DND-41 (cell line): ENCODE measurements around the gene SCN8A.

Experiments used
- ATAC-seq: fragments of 200-7000 bp; cut with Tn5 transposase; 3 replicates; pipeline ENCODE4 v1.9.1; 2021; ENCODE audit warnings: low read depth; ENCODE audit not compliant: insufficient read depth
- DNase-seq: peaks from one replicate; pipeline ENCODE4 v3.0.0-alpha.2; 2020
- H2AFZ ChIP-seq: 2 replicates; pipeline ENCODE4 v1.6.0; 2012; ENCODE audit warnings: low read depth, low read length
- H3K27ac ChIP-seq: 2 replicates; pipeline ENCODE4 v1.5.1; 2012; ENCODE audit warnings: low read length, inconsistent platforms
- H3K27me3 ChIP-seq: fragments of 200-600 bp; sonication (generic); 2 replicates; pipeline ENCODE4 v1.6.0; 2012; ENCODE audit warnings: low read length, mild to moderate bottlenecking, inconsistent platforms; ENCODE audit not compliant: insufficient read depth, poor library complexity
- H3K36me3 ChIP-seq: 2 replicates; pipeline ENCODE4 v1.5.1; 2012; ENCODE audit warnings: low read length, inconsistent platforms; ENCODE audit not compliant: insufficient read depth
- H3K4me1 ChIP-seq: 2 replicates; pipeline ENCODE4 v1.5.1; 2012; ENCODE audit warnings: mild to moderate bottlenecking, low read length; ENCODE audit not compliant: insufficient read depth
- H3K4me2 ChIP-seq: 2 replicates; pipeline ENCODE4 v1.6.0; 2012; ENCODE audit warnings: mild to moderate bottlenecking, moderate library complexity, low read length, inconsistent platforms; ENCODE audit not compliant: insufficient read depth
- H3K4me3 ChIP-seq, 2 experiments: fragments of 200-600 bp in 1 of 2; shearing (Covaris generic) in 1 of 2; 2 replicates each; pipeline ENCODE4 v1.5.1; 2012 to 2016; ENCODE audit warnings: inconsistent platforms in 2 of 2, low read length in 2 of 2, mild to moderate bottlenecking in 2 of 2, low read depth in 1 of 2, moderate library complexity in 1 of 2
- H3K79me2 ChIP-seq: 2 replicates; pipeline ENCODE4 v1.6.0; 2012; ENCODE audit warnings: low read length, inconsistent platforms; ENCODE audit not compliant: insufficient read depth
- H3K9ac ChIP-seq: 2 replicates; pipeline ENCODE4 v1.6.0; 2012; ENCODE audit warnings: low read depth, mild to moderate bottlenecking, inconsistent platforms, low read length, moderate library complexity
- H3K9me3 ChIP-seq: 2 replicates; pipeline ENCODE4 v1.5.1; 2012; ENCODE audit warnings: low read length, moderate library complexity, mild to moderate bottlenecking, inconsistent platforms; ENCODE audit not compliant: insufficient read depth, severe bottlenecking
- H4K20me1 ChIP-seq: 2 replicates; pipeline ENCODE4 v1.6.0; 2012; ENCODE audit warnings: low read length; ENCODE audit not compliant: insufficient read depth
- EZH2 ChIP-seq: IDR thresholded peaks from 3 replicates; pipeline ENCODE4 v1.6.1; 2012; ENCODE audit warnings: borderline replicate concordance, low read depth, mild to moderate bottlenecking, moderate library complexity, low read length, inconsistent platforms; ENCODE audit not compliant: severe bottlenecking
- TF ChIP-seq, protein P1 (sequence below): IDR thresholded peaks from 2 replicates; pipeline ENCODE4 v1.5.1; 2012; ENCODE audit warnings: borderline replicate concordance, low read length, moderate library complexity, mild to moderate bottlenecking; ENCODE audit not compliant: poor library complexity, severe bottlenecking; ENCODE audit errors: extremely low read depth

SCN8A gene

DNA sequence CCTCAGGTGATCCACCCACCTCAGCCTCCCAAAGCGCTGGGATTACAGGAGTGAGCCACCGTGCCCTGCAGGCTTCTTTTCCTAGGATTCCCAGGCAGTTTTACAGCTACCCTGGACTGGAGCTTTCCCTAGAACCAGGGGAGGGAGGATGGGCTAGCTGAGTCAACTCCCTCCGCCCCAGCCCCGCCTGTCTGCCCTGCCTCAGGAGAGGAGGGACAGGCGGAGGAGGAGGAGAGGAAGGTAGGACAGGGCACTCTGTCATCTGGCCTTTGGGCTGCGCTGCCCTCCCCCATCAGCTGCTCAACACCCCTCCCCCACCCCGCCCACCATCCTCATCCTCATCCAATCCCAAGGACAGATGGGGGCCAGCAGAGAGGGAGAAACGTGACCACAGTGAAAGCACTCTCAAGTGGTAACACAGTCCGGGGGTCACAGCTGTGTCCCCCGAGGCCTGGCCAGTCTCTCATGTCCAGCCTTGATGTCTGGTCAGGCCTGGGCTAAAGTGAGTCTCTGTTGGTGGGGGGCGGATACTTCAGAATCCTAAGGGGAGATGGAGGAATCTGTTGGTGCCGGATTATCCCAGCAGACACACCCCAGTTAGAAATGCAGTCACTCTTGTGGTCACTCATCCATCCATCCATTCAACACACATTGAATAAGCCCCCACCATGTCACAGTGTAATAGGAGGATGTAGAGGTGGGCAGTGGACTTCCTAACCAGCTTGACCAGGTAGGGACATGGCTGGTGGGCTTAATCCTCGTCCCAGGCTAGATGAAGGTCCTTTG is 245.2 kb downstream of the SCN8A start:
- no peak for TF ChIP-seq EZH2
- TF ChIP-seq, protein P1, sequence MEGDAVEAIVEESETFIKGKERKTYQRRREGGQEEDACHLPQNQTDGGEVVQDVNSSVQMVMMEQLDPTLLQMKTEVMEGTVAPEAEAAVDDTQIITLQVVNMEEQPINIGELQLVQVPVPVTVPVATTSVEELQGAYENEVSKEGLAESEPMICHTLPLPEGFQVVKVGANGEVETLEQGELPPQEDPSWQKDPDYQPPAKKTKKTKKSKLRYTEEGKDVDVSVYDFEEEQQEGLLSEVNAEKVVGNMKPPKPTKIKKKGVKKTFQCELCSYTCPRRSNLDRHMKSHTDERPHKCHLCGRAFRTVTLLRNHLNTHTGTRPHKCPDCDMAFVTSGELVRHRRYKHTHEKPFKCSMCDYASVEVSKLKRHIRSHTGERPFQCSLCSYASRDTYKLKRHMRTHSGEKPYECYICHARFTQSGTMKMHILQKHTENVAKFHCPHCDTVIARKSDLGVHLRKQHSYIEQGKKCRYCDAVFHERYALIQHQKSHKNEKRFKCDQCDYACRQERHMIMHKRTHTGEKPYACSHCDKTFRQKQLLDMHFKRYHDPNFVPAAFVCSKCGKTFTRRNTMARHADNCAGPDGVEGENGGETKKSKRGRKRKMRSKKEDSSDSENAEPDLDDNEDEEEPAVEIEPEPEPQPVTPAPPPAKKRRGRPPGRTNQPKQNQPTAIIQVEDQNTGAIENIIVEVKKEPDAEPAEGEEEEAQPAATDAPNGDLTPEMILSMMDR = no peak
- no peak overlapping the region for H3K4me3 ChIP-seq
- H3K9ac ChIP-seq = no peak overlapping the region
- no peaks in the 10 kb centered on the region for H3K79me2 ChIP-seq
- no peak overlapping the region for H2AFZ ChIP-seq
- peaks cover 3% of the 10 kb centered on the region for H3K27me3 ChIP-seq
- ATAC-seq = no peak
- H3K4me2 ChIP-seq = no peak overlapping the region
- H3K36me3 ChIP-seq = no peaks in the 10 kb centered on the region
- H3K4me1 ChIP-seq = peaks cover 26% of the 10 kb centered on the region
- no peak for DNase-seq
- H4K20me1 ChIP-seq = no peaks in the 10 kb centered on the region
- no peak overlapping the region for H3K27ac ChIP-seq
- no peaks in the 10 kb centered on the region for H3K9me3 ChIP-seq

DNA sequence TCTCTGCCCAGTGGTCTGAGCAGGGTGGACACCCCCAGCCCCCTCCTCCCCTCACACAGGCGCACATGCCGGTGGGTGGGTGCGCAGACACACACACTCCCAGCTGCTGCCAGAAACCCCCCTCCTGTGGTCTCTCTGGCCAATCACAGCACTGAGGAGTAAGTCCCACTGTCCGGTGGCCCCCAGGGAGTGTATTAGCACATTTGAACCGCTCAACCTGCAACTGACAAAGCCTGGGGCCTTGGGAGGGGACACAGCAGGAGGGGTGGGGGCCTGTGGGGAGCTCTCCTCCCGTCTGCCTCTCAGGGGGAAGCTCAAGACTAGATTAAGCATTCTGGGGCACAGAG is 245.8 kb downstream of the SCN8A start:
- Histone ChIP-seq H3K9me3 (no peaks in the 10 kb centered on the region), H3K4me3 (no peak overlapping the region), H3K36me3 (no peaks in the 10 kb centered on the region), H3K4me1 (peaks cover 23% of the 10 kb centered on the region), H3K27ac (no peak overlapping the region), H2AFZ (no peak overlapping the region), H4K20me1 (no peaks in the 10 kb centered on the region), H3K4me2 (no peak overlapping the region), H3K79me2 (no peaks in the 10 kb centered on the region), H3K27me3 (peaks cover 6% of the 10 kb centered on the region), H3K9ac (no peak overlapping the region)
- TF ChIP-seq, protein P1 = no peak
- TF ChIP-seq EZH2 = no peak
- DNase-seq (no peak), ATAC-seq (no peak)

DNA sequence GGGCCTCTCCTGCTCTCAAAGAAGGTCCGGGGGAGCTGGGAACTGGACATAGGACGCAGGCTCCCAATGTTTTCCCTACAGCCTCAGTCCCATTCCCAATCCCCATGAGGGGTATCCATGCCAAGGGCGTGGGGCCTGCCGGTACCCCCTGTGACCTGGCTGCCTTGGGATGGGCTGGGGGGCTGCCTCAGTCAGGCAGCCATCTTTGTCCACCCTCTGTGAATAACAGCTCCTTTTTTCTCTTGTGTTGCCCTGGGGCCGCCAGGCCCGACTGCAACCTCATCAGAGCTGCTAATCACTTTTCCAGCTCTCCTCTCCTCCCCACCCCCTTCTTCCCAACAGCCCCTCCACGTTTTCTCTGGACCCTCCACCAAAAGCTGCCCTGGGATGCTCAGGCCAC is 246.3 kb downstream of the SCN8A start:
- no peak for DNase-seq
- H3K27me3 ChIP-seq = peaks cover 6% of the 10 kb centered on the region

More for the DNA sequence above, 246.3 kb downstream of the SCN8A start:
- Histone ChIP-seq H3K9me3 (no peaks in the 10 kb centered on the region), H3K4me2 (no peak overlapping the region), H2AFZ (no peak overlapping the region), H3K4me1 (peaks cover 19% of the 10 kb centered on the region), H3K27ac (no peak overlapping the region), H4K20me1 (no peaks in the 10 kb centered on the region), H3K36me3 (no peaks in the 10 kb centered on the region), H3K9ac (no peak overlapping the region), H3K79me2 (no peaks in the 10 kb centered on the region), H3K4me3 (no peak overlapping the region)
- ATAC-seq = no peak
- TF ChIP-seq EZH2 = no peak
- TF ChIP-seq, protein P1 = no peak
